ENCODE measurements around the gene ATAD3C. TPM values are rescaled to one million over a fixed set of nuclear protein-coding genes. Genes with fewer than 3 reads are reported as not detected.
"Not testable (repeated sequence)": the region's sequence is repeated elsewhere in the genome, so short reads cannot be mapped to it uniquely, and the experiment has no call there.

The ATAD3C gene
- total and polyA plus RNA-seq, 11 donors: 0.12 to 3.4 (median 0.53) TPM; not detected in 2

DNA sequence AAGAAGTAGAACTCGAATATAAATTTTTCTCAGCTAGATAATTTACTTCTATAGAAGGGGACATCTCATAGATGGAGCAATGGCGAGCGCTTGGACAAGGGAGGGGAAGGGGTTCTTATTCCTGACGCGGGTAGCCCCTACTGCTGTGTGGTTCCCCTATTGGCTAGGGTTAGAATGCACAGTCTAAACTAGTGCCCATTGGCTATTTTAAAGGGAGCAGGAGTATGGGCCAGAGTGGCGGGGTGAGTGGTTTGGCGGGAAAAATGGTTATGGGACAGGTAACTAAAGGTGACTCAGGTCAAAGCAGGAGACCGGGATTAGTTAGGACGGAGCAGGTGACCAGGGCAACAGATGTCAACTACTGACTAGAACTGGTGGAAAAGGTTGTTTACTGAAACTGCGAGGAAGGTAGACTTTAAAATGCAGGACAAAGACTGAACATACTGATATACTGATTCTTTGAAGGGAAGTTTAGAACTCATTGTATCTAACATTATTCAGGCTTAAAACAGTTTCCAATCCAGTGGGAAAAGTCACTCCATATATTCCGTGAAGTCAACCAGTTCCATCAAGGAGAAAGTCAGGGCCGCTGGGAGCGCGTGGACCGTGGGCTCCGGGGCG lies 61.5 kb downstream of the ATAD3C start:
- intact Hi-C loops (cut with DNase I): loop anchor here in 1 of 10 donors (10.0 kb wide), 1 partner anchor 104 kb away; the partner anchor contains the start of gene MIB2
- 13 to 30% (median 17%) methylated on average over 12 to 17 of the region's 17 CpGs for WGBS, 4 donors
- Histone ChIP-seq H3K4me3 (peak overlapping the region; percentile 59 to 99 (median 79)), H3K27me3 (no peaks in the 10 kb centered on the region), H3K36me3 (peaks cover 0 to 5% (median 0%) of the 10 kb centered on the region in 9 donors), H3K9me3 (no peaks in the 10 kb centered on the region), H3K4me1 (peaks cover 0 to 21% (median 7%) of the 10 kb centered on the region in 12 donors), H3K27ac (peak overlapping the region; percentile 68 to 97 (median 88))
- TF ChIP-seq POLR2A (IDR thresholded peaks at IDR 0.05): no peak
- TF ChIP-seq, protein P1, sequence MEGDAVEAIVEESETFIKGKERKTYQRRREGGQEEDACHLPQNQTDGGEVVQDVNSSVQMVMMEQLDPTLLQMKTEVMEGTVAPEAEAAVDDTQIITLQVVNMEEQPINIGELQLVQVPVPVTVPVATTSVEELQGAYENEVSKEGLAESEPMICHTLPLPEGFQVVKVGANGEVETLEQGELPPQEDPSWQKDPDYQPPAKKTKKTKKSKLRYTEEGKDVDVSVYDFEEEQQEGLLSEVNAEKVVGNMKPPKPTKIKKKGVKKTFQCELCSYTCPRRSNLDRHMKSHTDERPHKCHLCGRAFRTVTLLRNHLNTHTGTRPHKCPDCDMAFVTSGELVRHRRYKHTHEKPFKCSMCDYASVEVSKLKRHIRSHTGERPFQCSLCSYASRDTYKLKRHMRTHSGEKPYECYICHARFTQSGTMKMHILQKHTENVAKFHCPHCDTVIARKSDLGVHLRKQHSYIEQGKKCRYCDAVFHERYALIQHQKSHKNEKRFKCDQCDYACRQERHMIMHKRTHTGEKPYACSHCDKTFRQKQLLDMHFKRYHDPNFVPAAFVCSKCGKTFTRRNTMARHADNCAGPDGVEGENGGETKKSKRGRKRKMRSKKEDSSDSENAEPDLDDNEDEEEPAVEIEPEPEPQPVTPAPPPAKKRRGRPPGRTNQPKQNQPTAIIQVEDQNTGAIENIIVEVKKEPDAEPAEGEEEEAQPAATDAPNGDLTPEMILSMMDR (IDR thresholded peaks at IDR 0.05): no peak
- no peak for ATAC-seq
- DNase-seq: no peak

DNA sequence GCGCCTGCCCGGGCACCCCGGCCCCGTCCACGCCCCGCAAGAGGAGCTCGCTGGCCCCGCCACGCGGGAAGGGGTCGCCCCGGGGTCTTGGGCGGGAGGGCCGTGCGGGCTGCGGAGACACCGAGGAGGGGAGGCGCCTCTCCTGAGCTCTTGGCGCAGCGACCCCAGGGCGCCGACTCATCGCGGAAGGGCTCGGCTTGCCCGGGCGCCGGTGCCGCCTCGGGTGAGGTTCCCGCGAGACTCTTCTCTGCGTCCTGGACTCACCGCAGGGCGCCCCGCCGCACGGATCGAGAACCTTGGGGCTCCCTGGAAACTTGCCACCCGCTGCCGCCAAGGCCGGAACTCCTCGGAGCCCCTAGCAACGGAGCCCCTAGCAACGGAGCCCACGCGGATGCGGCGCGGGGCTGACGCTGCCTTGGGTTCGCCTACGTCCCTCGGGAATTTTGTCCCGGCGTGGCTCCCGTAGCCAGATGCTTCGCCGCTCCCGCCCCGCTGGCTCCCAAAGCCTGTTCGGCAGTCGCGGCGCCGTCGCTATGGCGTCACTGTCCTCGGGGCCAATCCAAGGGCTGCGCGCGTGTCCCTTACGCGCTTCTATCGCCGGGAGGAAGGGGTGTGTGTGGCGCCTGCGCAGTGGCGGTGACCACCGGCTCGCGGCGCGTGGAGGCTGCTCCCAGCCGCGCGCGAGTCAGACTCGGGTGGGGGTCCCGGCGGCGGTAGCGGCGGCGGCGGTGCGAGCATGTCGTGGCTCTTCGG lies 62.2 kb downstream of the ATAD3C start, which contains the start of gene ATAD3A:
Gene ATAD3A, plus strand, starts transcription at position 630 of the 753 bp plus-strand sequence. Its CDS starts 107 bp downstream, at position 737.
- peaks cover 0 to 10% (median 4%) of the 10 kb centered on the region in 9 donors for H3K36me3 ChIP-seq
- peak; percentile 99 for DNase-seq
- peak within 1 kb of the TSS; percentile 59 to 99 (median 79) for H3K4me3 ChIP-seq
- ATAC-seq: peak; percentile 96 to 99 (median 96)
- H3K9me3 ChIP-seq: no peaks in the 10 kb centered on the region
- TF ChIP-seq, protein P1 (IDR thresholded peaks at IDR 0.05): no peak
- TF ChIP-seq POLR2A (IDR thresholded peaks at IDR 0.05): peak in 1 of 2 donors; percentile 78
- 0 to 1% (median 0%) methylated on average over 31 to 99 of the region's 99 CpGs for WGBS, 4 donors
- H3K4me1 ChIP-seq: peaks cover 0 to 20% (median 7%) of the 10 kb centered on the region in 12 donors
- peak within 1 kb of the TSS; percentile 68 to 97 (median 88) for H3K27ac ChIP-seq
- intact Hi-C loops (cut with DNase I): loop anchor here in 1 of 10 donors (10.0 kb wide), 1 partner anchor 103 kb away; the partner anchor contains the start of gene MIB2
- no peaks in the 10 kb centered on the region for H3K27me3 ChIP-seq

DNA sequence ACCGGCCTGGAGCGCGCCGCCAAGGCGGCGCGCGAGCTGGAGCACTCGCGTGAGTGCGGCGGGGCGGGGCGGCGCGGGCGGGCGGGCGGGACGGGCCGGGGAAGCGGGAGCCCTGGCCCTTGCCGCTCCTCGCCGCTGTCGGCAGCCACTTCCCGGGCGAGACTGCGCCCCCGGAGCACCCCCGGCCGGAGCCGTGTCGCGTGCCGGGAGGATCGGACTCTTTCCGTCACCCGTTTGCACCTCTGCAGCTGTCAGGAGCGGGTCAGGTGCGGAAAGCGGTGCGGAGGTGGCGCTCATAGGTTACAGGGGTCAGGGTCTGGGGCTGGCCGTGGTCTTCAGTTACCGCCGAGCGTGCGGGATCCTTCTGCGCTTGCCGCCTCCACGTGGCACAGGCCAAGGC lies 62.9 kb downstream of the ATAD3C start:
- intact Hi-C loops (cut with DNase I): loop anchor here in 1 of 10 donors (10.0 kb wide), 1 partner anchor 102 kb away; the partner anchor contains the start of gene MIB2

DNA sequence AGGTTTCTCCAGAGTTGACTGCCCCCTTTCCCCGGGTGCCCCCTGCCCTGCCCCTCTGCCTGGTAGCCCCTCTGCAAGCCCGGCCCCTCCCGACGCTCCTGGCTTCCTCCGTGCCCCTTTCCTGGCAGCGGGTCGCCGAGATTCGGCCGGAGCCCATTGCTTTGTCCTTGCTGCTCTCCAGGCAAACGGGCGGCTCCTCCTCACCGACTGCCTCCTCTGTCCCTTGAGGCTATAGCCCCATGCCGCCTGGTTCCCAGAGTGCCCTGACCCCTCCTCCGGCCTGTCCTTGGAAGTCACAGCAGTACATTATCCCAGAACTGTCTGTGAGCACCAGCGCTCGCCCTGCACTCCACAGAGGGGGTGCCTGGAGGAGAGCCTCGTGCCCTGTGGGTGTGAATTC lies 64.2 kb downstream of the ATAD3C start:
- not testable (repeated sequence) for H3K27me3 ChIP-seq, H3K9me3 ChIP-seq, H3K27ac ChIP-seq, DNase-seq, ATAC-seq, H3K4me3 ChIP-seq
- Histone ChIP-seq H3K4me1 (peaks cover 0 to 15% (median 6%) of the 10 kb centered on the region in 12 donors), H3K36me3 (peaks cover 0 to 18% (median 7%) of the 10 kb centered on the region in 9 donors)
- 75 to 86% (median 81%) methylated on average over 14 to 18 of the region's 18 CpGs for WGBS, 4 donors
- intact Hi-C loops (cut with DNase I): loop anchor here in 1 of 10 donors (10.0 kb wide), 1 partner anchor 101 kb away; the partner anchor contains the start of gene MIB2

More for the DNA sequence above, 62.9 kb downstream of the ATAD3C start:
- peaks cover 0 to 20% (median 7%) of the 10 kb centered on the region in 12 donors for H3K4me1 ChIP-seq
- not testable (repeated sequence) for H3K9me3 ChIP-seq, H3K27me3 ChIP-seq, DNase-seq, ATAC-seq
- H3K27ac ChIP-seq: peak overlapping the region in 7 of 12 donors; percentile 83 to 94 (median 86)
- peak overlapping the region; percentile 59 to 99 (median 79) for H3K4me3 ChIP-seq
- 0 to 1% (median 0%) methylated on average over 8 to 48 of the region's 52 CpGs; no CpG with 5 or more reads in 1 of the 4 donors for WGBS, 4 donors
- H3K36me3 ChIP-seq: peaks cover 0 to 12% (median 5%) of the 10 kb centered on the region in 9 donors

DNA sequence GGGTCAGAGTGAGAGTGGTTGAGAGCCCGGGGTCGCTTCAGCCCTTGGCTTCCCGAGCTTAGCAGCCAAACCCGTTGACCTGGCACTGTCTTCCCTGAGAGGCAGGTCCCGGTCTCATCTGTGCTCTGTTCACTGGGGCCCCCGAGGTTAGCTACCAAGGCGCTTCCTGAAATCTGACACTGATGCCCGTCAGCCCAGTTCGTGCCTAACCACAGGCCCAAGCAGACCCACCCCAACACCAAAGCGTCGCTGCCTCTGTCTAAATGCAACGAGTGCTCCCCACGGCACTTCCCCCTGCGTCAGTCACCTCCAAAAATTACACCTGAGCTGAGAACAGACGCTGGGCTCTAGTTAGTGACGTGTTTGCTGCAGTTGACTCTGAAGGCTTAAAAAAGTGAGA lies 64.9 kb downstream of the ATAD3C start:
- not testable (repeated sequence) for H3K27me3 ChIP-seq, DNase-seq, H3K4me3 ChIP-seq, ATAC-seq, H3K9me3 ChIP-seq, H3K27ac ChIP-seq
- WGBS, 4 donors: 73 to 90% (median 83%) methylated on average over 8 to 14 of the region's 16 CpGs
- H3K36me3 ChIP-seq: peaks cover 0 to 21% (median 7%) of the 10 kb centered on the region in 9 donors
- peaks cover 0 to 10% (median 6%) of the 10 kb centered on the region in 12 donors for H3K4me1 ChIP-seq
- intact Hi-C loops (cut with DNase I): loop anchor here in 1 of 10 donors (10.0 kb wide), 1 partner anchor 100 kb away; the partner anchor contains the start of gene MIB2

DNA sequence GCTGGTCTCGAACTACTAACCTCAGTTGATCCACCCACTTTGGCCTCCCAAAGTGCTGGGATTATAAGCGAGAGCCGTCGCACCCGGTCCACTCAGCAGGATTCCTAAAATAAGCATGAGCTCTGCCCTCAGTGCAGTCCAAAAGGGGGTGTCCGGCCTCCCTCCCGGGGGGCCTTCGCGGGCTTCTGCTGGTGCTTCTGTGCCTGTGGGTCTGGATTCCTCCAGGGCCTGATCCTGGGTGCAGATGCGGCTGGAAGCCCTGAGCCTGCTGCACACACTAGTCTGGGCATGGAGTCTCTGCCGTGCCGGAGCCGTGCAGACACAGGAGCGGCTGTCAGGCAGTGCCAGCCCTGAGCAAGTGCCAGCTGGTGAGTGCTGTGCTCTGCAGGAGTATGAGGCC lies 67.4 kb downstream of the ATAD3C start:
- not testable (repeated sequence) for H3K4me1 ChIP-seq, H3K9me3 ChIP-seq, H3K27me3 ChIP-seq, DNase-seq, H3K4me3 ChIP-seq, H3K27ac ChIP-seq, ATAC-seq
- peaks cover 0 to 38% (median 23%) of the 10 kb centered on the region in 9 donors for H3K36me3 ChIP-seq
- WGBS, 4 donors: 92 to 100% (median 95%) methylated on average over 10 to 14 of the region's 14 CpGs
- intact Hi-C loops (cut with DNase I): loop anchor here in 1 of 10 donors (10.0 kb wide), 1 partner anchor 98 kb away; the partner anchor contains the start of gene MIB2

Measured in heart left ventricle (tissue), 16 donors.